NCI-H146 treated with DMSO at 0.1 percent for 48 hours (cell line): ENCODE results near the gene SLC26A1.
"Not testable (repeated sequence)": the region's sequence is repeated elsewhere in the genome, so short reads cannot be mapped to it uniquely, and the experiment has no call there.

Source experiments
- DNase-seq: peaks from one replicate; lab custom pipeline; 2025; ENCODE audit not compliant: unreplicated experiment; lab: John Stamatoyannopoulos, UW

SLC26A1 gene

DNA sequence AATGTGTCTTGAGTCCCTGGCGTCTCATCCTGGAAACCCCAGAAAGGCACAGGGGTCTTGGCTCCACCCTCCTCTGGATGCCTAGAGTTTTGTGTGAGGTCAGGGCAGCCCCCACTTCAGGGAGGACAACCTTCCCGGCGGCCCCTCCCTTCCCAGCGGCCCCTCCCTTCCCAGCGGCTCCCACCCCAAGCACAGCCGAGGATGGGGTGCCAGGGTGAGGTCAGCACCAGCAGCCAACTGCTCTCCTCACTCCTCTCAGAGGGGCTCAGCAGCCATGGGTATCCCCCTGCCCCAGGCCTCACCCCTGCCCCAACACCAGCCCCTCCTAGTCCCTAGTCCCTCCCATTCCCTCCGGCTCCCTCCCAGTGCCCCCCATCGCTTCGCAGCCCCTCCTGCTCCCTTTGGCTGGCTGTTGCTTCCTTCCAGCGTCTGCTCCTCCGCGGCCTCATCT is 37.2 kb downstream of the SLC26A1 start:
- no peak for DNase-seq

- no peak for DNase-seq
These were observed 37.9 kb downstream of the SLC26A1 start for GRCh38 chr4:955161-955921.

- DNase-seq = no peak
These were observed 38.8 kb downstream of the SLC26A1 start for GRCh38 chr4:954211-955020.

DNA sequence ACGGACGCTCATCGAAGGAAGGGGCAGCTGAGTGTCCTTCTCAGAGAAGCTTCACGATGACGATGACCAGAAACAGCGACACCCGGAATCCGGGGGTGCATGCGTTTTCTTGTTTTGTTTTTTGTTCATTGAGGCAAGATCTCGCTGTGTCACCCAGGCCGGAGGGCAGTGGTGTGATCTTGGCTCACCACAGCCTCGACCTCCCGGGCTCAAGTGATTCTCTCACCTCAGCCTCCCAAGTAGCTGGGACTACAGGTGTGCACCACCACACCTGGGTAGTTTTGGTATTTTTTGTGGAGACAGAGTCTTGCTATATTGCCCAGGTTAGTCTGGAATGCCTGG is 39.7 kb downstream of the SLC26A1 start:
- no peak for DNase-seq

- no peak for DNase-seq
These were observed 40.2 kb downstream of the SLC26A1 start for GRCh38 chr4:952881-953573.

DNA sequence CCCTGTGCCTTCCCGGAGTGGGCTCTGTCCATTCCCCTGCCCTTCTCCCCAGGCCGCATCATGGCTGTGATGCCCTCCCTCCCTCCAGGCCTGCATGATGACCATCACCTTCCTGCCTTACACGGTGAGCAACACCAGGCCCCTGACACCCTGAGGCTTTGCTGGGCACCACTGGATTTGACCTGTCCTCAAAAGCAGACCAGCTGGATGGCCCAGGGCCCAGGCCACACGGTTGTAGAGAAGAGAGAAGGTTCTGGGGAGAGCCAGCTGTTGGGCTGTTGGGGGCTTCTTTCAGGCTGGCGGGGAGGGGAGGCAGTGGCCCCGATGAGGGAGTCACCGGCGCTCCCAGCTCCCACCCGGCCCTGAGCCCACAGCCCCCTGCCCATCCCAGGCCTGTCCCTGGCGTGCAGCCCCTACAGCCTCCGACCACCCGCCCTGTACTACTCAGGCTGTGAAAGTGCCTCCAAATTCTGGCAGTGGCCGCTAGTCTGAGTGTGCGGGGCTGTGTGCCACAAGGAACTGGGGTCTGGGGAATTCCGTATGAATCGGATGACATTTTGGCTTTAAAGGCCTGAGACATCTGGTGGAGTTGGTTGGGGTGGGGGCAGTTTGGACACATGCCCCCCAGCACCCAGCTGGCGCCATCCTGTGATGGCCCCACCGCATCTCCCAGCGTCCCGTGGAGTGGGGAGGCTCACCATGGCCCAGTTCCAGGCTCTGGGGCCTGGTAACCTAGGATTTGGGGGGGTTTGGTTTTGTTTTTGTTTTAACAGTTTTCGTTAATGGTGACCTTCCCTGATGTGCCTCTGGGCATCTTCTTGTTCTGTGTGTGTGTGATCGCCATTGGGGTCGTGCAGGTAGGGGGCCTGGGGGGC is 41.4 kb downstream of the SLC26A1 start:
- no peak for DNase-seq

GRCh38 chr4:951186-951585 is 42.0 kb downstream of the SLC26A1 start:
- DNase-seq = no peak

- DNase-seq = no peak
These were observed 42.8 kb downstream of the SLC26A1 start for GRCh38 chr4:950136-951020.

DNA sequence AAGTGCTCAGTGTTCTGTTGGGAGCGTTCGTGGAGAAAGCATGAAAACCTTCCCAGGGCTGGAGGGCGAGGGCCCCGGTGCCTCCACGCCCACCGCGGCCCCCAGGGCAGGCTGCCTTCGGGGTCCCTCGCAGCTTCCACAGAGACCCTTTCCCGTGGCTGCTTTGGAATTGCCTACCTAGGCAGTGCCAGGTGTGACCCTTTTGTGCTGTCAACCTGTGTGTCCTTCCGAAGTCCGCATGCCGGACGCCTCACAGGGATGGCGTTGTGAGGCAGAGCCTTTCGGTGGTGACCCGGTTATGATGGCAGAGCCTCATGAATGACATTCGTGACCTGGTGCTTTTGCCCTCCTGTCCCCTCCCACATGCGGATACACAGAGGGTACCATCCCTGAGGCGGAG is 43.5 kb downstream of the SLC26A1 start:
- DNase-seq = no peak

GRCh38 chr4:948936-949300 is 44.3 kb downstream of the SLC26A1 start:
- no peak for DNase-seq

GRCh38 chr4:948101-948935 is 44.9 kb downstream of the SLC26A1 start:
- DNase-seq = no peak

- no peak for DNase-seq
These were observed 45.7 kb downstream of the SLC26A1 start for GRCh38 chr4:947491-947971.

DNA sequence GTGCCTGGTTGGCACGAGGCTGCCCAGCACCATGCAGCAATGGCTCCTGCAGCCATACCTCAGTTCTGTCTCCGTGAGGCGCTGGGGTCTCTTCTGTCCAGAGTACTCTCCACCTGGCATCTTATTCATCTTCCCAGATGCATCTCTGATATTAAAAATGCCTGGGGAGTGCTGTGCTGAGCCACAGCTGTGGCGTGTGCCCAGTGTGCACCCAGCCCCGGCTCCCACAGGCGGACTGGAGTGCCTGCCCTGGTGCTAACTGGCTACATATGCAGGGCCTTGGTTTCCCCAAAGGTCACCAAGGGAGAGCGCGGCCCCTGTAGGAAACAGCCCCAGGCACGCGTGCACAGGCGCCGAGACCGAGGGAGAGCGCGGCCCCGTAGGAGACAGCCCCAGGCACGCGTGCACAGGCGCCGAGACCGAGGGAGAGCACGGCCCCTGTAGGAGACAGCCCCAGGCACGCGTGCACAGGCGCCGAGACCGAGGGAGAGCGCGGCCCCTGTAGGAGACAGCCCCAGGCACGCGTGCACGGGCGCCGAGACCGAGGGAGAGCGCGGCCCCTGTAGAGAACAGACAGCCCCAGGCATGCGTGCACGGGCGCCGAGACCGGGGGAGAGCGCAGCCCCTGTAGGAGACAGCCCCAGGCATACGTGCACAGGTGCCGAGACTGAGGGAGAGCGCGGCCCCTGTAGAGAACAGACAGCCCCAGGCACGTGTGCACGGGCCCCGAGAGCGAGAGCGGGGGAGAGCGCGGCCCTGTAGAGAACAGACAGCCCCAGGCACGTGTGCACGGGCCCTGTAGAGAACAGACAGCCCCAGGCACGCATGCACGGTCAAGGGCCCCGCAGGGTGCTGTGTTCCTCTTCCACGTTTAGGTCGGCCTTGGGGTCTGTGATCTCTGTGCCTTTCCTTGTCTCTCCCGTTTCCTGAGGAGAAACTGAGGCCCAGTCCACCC is 46.4 kb downstream of the SLC26A1 start:
- DNase-seq = no peak

GRCh38 chr4:946103-946450 is 47.1 kb downstream of the SLC26A1 start:
- DNase-seq = no peak

- no peak for DNase-seq
These were observed 47.7 kb downstream of the SLC26A1 start for GRCh38 chr4:945274-946102.

GRCh38 chr4:939508-939907 is 53.7 kb downstream of the SLC26A1 start:
- not testable (repeated sequence) for DNase-seq
